Umbilical cord (tissue), 2 donors: ENCODE measurements around the gene DCUN1D4. TPM values are rescaled to one million over a fixed set of nuclear protein-coding genes. Genes with fewer than 3 reads are reported as not detected.
"Not testable (repeated sequence)": the region's sequence is repeated elsewhere in the genome, so short reads cannot be mapped to it uniquely, and the experiment has no call there.

Experiments
- DNase-seq: peaks from one replicate; pipeline ENCODE4 v3.0.0-alpha.2; 2015; ENCODE audit warnings: low spot score
- total RNA-seq: library from RNA; depleted of rRNA; stranded (reverse); fragments of >200 nt; gene quantifications from one replicate; pipeline ENCODE4 v1.2.3, GENCODE V29; 2014; ENCODE audit warnings: low replicate concordance; ENCODE audit not compliant: insufficient read depth

Gene DCUN1D4
- total RNA-seq, 1 donor from 2014 or later = 85.0 TPM

GRCh38 chr4:51893402-51893801, 50.4 kb downstream of the DCUN1D4 start:
- not testable (repeated sequence) for DNase-seq

GRCh38 chr4:51894059-51894645, 51.2 kb downstream of the DCUN1D4 start:
- DNase-seq = no peak

GRCh38 chr4:51895158-51895557, 52.2 kb downstream of the DCUN1D4 start:
- DNase-seq = no peak

- peak; percentile 51 for DNase-seq
These were observed 53.0 kb downstream of the DCUN1D4 start for GRCh38 chr4:51895816-51896408.

GRCh38 chr4:51901363-51901762, 58.4 kb downstream of the DCUN1D4 start:
- no peak for DNase-seq

GRCh38 chr4:51906167-51906958, 63.4 kb downstream of the DCUN1D4 start:
- DNase-seq = peak; percentile 87

- DNase-seq = no peak
These were observed 64.2 kb downstream of the DCUN1D4 start for GRCh38 chr4:51907006-51907669.

- DNase-seq = no peak
These were observed 66.3 kb downstream of the DCUN1D4 start for GRCh38 chr4:51909236-51909703.

- DNase-seq = no peak
These were observed 75.3 kb downstream of the DCUN1D4 start for GRCh38 chr4:51918251-51918650.

GRCh38 chr4:51923343-51923742, 80.4 kb downstream of the DCUN1D4 start:
- no peak for DNase-seq

GRCh38 chr4:51925307-51925706, 82.4 kb downstream of the DCUN1D4 start:
- no peak for DNase-seq

- DNase-seq = no peak
These were observed 87.6 kb downstream of the DCUN1D4 start for GRCh38 chr4:51930557-51930956.

GRCh38 chr4:51931461-51931860, 88.5 kb downstream of the DCUN1D4 start:
- DNase-seq = no peak

- DNase-seq = no peak
These were observed 89.3 kb downstream of the DCUN1D4 start for GRCh38 chr4:51932261-51932660.

GRCh38 chr4:51932684-51933083, 89.7 kb downstream of the DCUN1D4 start:
- no peak for DNase-seq

GRCh38 chr4:51940460-51940859, 97.5 kb downstream of the DCUN1D4 start:
- not testable (repeated sequence) for DNase-seq

- DNase-seq = no peak
These were observed 99.3 kb downstream of the DCUN1D4 start for GRCh38 chr4:51942108-51942832.

GRCh38 chr4:51942833-51943215, 99.9 kb downstream of the DCUN1D4 start:
- DNase-seq = no peak

- DNase-seq = no peak
These were observed 100.3 kb downstream of the DCUN1D4 start for GRCh38 chr4:51943221-51943620.

GRCh38 chr4:51958199-51958968, 115.4 kb downstream of the DCUN1D4 start:
- DNase-seq = no peak

GRCh38 chr4:51960486-51960885, 117.5 kb downstream of the DCUN1D4 start:
- no peak for DNase-seq
